SIG-M5 treated with dmso at 0.1 percent for 504 hours (cell line): ENCODE data around the gene CFAP99.
A peak's percentile ranks its signal among the peaks of the same experiment; 100 is the strongest.

Experiments
- DNase-seq: peaks from one replicate; lab custom pipeline; 2025; ENCODE audit not compliant: unreplicated experiment; lab: John Stamatoyannopoulos, UW

Gene CFAP99

DNA sequence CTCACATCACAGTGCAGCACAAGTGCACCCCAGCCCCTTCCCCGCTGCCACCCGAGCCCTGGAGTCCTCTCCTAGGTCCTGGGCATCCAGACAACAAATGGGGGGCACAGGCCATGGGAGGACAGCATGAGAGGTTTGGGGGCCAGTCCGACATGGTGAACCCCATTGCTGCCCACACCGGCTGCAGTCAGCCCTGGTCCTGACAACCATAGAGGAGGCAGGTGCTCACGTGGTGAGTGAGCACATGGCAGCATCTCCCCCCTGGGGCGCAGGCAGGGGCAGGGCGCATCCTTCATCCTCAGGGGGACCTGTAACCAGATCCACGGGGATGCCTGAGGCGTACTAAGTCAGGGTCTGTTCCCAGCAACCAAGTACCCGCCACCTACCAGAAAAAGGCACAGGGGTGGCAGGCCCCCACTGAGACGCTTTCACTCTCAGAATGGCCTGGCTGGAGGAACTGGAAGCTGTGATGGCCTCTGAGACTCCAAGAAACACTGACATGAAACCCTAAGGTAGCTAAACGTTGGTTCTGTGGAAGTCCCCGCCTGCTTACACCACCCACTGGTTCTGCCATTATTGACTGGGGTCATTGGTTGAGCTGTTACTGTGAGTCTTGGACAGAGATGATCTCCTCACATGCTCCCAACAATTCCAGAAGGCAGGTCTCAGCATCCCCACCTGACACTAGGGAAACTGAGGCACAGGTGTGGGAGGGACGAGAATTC, 6.8 kb upstream of the CFAP99 start:
- no peak for DNase-seq

DNA sequence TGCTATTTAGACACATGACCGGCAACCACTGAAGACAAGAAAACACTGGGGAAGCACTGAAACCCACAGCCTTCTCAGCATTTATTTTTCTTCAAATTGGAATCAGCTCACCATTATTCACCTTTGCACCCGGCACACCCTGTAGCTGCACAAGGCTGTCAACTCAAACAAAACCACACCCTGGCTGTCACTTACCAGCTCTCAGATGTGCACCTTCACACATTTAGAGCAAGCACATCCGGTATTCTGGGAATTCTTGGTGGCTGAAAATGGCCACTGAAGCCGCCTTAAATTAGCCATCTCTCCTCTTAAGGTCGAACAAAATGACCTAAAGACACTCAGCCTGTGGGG, 6.2 kb upstream of the CFAP99 start:
- no peak for DNase-seq

DNA sequence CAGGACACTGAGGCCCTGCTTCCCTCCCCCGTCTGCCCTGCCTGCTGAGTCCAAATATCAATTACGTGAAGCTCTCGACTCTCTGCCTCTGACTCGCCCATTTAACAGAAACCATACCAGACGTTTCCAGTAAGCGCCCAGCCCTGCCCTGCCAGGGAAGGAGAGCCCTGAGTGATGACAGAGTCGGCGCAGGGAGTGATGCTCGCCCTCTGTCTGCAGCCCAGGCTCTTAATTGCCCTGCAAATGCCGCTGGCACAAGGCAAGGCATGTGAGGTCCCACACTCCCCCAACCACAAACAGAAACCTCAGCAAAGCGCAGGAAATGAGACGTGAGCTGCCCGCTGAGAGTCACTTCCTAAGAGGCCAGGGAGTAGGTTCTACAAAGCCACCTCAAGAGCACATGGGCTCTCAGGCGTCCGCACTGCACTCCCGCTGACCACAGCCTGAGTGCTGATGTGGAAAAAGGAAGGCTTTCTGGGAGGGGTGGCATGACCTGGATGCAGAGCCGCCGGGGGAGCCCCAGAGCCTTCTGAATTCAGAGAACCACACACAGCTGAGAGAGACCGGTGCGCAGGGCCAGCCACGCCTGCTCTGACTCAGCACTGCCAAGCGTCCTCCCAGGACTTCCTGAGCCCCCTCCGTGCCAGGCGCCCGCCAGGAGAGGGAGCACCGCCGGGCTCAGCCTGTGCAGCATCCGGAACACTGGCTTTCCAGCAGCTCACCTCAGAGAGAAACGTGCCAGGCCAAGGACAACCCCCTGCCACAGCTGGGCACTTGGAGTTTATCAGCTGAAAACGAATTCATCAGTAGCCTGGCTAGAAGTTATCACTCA, 5.7 kb upstream of the CFAP99 start:
- peak; percentile 88 for DNase-seq

DNA sequence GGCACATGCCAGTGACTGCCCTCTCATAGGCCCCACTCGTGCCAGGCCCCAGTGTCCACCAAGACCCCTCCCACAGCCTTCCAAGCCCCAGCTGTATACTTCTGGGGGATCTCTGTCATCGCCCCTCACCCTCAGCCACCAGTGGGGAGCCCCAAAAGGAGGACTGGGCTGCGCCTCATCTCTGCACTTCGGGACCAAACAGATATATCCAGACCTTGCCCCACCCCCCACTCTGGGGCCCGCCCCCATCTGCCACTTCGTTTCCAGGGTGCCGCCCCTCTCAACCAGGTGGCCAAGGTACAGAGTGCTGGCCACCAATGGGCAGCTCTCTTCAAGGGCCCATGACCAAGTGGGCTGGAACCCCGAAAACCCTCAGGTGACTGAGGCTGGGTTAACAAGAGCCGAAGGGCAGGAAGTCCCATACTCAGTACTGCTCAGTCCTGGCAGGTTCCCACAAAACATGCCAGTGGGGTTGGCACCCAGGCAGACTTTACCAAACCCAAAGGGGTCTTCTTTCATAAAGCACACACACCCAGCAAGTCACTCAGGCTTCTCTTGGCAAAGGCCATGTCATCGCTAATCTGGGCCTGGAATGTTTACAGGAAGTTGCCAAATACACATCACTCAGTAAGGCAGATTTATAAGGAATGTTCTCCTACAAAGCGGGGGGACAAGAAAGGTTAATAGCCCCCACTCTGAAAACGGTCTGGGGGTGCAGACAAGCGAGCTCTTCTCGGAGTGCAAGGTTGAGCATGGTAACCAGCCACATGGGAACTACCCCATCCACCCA, 4.7 kb upstream of the CFAP99 start:
- no peak for DNase-seq

DNA sequence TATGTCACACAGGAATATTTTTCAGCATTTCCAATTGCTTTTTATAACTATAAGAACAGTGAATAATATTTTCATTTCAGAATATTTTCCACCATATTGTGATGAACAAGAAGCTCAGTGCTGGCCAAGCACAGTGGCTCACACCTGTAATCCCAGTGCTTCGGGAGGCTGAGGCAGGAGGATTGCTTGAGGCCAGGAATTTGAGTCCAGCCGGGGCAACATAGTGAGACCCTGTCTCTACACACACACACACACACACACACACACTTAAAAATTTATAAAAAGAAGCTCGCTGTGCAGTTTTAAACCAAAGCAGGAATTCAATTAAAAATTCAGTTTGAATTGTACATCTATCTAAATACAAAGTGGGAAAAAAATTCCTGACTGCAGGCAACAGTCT, 3.5 kb upstream of the CFAP99 start:
- DNase-seq, result no peak

DNA sequence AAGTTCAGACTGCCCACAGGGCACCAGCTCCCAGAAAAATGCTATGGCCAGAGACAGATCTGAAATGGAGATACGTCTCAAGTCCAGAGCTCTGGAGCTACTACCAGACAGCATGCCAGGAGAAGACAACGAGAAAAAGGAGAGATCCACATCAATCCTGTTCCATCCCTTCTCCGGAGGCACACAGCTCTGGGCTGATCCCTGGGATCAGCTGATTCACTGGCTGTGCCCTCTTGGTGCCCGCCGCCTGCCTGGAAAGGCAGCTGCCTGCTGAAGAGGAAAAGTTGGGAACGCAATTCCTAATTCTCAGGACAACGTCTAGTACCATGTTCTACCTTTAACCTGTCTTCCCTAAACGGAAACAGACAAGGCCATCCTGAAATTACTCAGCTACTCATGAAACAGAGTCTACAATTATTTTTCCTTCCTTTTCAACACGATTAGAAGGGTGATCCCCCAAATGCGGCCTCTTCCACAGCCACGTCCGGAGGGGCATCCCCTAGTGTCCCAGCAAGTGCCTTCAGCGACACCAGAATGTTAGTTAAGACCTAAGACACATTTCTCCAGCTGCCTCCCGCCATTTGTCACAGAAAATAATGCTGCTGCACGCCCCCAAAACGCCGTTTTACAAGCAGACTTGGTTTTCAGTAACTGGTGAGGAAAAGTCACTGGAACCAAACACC, 2.7 kb upstream of the CFAP99 start:
- DNase-seq, result no peak

DNA sequence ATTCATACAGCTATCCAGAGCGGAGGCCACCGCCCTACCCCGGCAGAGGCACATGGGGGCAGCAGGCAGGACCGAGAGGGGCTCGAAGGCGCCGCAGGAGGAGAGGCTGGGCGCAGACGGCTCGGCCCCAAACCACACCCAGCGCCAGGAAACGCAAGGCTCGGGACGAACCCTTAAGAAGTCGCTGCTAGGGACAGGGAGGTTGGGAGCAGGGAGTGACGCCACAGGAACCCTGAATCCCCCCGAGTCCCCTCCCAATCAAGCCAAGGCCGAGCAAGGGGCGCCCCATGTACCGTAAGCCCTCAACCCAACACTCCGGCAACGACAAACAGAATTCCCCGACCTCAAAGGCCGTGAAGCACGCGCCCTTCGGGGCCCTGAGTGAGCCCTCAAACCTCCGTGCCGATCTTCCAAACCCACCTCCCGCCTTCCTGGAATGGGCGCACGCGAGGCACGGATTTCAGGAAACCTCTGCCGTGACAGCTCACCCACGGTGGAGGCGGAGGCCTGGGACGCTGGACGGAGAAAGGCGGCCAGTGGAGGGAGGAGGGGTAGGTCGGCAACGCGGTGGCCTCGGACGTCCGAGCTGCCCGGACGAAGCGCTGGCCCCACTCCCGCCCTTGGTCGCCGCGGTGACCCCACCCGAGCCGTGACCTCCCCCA, 2.1 kb upstream of the CFAP99 start:
- no peak for DNase-seq

DNA sequence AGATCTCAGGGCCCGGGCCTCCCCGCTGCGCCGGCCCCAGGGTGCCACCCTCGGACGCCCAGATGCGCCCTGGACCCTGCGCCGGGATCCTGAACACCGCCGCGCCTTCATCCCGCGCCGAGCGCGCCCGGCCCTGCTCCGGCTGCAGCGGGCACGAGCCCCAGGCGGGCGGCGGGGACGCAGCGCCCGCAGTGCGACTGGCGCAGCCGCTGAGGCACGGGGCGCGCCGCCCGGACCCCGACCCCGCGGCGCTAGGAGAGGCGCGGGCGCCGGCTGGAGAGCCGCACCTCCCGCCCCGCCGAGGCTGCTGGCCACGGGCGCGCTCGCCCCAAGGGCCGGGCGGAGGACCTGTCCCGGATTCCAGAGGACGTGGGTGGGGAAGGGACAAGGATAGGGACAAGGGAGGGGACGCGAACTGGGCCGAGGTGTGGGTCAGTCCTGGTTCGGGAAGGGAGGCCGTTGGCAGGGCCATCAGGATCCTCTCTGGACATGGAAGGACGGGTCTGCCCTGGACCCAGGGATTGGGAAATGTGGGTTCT, 1.5 kb upstream of the CFAP99 start:
- DNase-seq, result no peak

DNA sequence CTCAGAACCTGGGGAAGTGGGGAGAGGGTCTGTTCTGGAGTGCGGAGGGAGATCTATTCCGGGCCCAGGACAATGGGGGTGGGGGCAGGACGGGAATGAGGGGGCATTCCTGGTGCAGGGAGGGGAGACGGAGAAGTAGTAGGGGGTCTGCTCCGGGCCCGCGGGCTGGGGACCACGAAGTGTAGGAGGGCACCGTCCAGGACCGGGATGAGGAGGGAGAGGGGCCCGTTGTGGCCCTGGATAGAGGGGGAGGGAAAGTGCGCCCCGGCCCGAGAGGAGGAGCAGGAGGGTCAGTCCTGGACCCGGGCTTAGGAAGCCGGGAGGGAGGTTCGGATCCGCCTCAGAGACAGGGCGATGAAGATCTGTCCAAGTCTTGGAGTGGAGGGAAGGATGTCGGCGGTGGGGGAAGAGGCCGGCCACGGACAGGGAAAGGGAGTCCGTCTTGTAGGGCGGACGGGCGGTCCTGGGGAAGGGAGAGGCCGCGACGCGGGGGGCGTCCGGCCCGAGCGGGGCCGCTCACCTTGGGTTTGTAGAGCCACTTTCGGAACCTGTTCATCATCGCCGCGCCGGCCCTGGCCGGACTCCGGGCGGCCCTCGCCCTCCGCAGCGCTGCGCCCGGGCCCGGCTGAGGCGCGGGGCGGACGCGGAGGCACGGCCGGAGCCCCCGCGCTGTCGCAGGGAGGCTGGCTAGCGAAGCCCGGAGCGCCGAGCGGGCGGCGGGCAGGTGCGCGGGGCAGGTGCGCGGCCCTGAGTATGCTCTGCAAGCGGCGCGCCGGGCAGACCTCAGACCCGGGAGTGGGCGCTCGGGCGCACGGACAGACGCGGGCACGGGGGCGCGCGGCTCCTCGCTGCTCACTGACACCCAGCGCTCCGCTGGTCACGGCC, 748 bp upstream of the CFAP99 start, which contains the start of gene ZFYVE28:
Gene ZFYVE28 (minus strand): TSS at position 881 of the 885 bp plus-strand sequence. CDS start 322 bp downstream, at position 559.
- no peak for DNase-seq

DNA sequence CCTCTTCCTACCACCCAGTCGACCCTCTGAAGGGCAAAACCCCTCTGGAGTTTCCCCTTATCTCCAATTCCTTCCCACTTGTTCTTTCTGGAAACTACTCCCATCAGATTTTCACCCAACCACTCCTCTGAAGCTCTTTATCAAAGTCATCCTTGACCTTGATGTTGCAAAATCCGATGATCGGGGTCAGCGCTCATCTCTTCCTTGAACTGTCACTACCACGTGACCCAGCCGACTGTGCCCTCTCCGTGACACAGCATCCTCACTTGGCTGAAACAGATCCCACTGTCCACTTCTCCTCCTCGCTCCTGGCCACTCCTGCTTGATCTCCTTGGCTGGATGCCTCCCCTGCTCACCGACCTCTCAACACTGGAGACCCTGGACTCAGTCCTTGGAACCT, 1.1 kb downstream of the CFAP99 start:
- no peak for DNase-seq

DNA sequence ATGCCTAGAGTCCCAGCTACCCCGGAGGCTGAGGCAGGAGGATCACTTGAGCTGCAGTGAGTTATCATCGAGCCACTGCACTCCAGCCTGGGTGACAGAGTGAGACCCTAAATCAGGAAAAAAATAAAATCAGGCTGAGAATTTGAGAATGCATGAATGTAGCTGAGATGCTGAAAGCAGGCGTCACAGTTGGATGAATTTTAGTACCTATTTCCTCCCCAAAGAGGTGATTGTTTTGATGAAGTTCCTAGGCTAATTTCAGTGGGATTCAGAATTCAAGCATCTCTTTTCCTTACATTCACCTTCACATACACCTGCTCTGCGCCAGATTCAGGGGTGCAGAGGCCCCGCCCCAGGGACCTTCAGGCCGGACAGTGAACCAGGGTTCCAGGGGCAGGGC, 3.2 kb downstream of the CFAP99 start:
- no peak for DNase-seq

DNA sequence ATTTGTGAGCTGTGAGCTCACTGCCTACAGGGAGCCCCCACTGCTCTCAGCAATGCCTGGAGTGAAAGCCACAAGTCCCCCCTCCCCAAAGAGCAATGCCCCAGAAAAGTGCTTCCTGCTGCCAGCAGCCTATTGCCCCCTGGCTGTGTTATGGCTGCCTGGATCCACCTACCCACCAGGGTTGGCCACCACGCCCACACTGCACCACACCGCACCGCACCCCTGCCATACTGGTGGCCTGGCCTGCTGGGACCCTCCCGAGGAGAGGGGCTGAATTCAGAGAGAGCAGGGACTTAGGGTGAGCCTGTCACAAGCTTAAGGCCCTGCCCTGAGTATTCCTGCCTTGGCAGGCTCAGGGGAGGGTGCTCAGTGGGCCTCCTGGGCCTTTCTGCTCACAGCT, 4.3 kb downstream of the CFAP99 start:
- DNase-seq, result no peak

DNA sequence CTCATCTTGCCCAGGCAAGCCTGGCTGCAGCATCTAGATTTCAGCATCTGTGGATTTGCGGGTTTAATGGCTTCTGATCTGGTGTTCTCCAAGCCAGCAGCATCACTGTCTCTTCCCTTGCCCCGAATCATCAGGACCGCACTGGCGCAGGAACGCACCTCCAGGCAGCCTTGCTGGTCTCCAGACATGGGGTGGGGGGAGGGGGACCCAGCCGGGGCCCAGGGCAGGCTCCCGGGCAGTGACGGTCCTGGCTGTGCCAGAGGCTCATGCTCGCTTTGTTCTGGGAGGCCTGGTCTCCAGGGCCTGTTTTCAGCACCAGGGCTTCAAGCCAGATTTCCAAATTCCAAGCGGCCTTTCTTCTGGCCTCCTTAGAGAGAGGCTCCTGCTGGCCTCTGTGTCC, 4.9 kb downstream of the CFAP99 start:
- DNase-seq, result no peak

DNA sequence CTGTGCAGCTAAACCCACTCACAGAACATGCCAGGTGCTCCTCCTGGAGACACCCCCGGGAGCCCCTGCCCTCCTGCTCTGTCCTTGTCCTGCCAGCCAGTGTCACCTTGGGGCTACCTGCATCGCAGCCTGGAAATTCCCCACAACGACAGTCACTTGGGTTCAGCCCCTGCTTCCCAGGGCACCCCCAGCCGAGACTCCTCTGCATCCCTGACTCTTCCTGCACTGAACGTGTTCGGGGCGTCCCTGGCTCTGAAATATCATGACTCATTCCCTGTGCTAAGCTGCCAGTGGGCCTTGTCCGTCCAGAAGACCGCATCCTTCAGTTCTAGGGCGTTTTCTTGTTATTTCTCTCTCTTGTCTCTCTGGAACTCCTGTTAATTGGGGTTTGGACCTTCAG, 5.8 kb downstream of the CFAP99 start:
- no peak for DNase-seq

DNA sequence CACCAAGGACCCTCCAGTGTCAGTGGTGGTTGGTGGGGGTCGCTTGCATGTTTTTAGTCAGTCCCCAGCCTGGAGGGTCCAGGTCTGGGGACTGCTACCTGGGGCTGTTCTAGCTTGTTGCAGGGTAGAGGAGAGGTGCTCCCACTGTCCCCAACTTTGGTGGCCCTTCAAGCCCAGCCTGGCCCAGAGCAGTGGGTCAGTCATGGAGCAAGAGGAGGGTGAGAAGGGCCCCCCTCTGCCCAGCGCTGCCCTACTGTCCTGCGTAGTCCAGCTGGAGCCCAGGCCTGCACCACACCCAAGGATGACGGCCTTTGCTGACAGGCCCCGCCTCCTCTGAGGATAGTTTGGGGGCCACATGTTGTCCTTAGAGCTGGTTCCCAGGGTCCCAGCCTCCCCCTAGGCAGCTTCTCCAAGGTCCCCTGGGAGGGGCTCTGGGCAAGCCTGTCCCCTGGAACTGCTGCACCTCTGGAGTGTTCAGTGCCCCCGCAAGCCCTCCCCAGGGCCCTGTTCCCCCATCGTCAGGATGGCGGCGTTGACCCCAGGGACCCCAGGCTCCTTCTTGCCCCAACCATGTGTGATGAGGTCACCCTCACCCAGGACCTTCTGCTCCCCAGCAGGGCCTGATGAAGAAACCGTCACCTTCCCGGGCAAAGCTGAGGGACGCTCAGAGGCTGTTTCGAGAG, 6.8 kb downstream of the CFAP99 start:
- no peak for DNase-seq

DNA sequence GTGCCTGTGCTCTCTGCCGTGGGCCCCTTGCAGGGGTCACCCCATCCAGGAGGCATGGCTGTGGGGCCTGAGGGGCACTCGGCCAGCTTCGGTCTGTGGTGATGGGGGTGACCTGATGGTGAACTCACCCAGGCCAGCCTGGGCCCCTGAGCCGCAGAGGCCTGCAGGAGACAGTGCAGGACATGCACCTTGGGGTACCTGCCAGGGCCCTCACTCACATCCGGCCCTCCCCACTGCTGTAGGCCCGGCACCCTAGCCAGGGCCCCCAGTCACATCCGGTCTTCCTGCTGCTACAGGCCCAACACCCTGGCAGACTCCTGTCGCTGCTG, 7.3 kb downstream of the CFAP99 start:
- no peak for DNase-seq

DNA sequence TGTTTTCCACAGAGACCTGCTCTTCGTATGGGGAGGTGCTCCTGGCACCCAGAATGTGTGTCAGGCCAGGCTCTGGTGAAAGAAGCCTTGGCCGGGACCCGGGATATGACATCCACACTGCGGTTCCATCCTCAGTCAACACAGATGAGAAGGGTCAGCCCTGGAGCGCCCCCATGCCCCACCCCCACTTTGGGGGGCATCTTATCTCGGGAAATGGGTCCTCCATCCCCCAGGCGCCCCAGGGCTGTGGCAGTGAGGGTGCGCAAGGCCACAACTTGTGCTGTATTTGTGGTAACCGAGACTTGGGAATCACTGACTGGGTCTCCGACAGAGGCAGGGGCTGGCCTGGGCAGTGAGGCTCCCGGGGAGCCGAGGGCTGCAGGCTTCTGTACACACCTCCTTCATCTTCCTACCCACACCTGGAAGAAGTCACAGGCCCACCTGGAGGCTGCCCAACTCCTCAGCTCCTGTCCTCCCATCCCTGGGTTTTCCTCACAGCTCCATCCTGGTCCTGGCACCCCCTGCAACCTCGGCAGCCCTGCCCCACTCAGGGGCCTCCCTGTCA, 8.0 kb downstream of the CFAP99 start:
- no peak for DNase-seq
